IMR-90 (cell line): ENCODE results near the gene PIP4K2A.

Source experiments
- BHLHE40 ChIP-seq: fragments of 150-350 bp; IDR thresholded peaks from 2 replicates; pipeline ENCODE4 v1.6.1; 2016; ENCODE audit warnings: mild to moderate bottlenecking, low read depth, low read length
- CEBPB ChIP-seq: IDR thresholded peaks from 2 replicates; pipeline ENCODE4 v1.6.1; 2012; ENCODE audit warnings: low read depth, low read length, improper control_type of control experiment
- MAZ ChIP-seq: IDR thresholded peaks from 2 replicates; pipeline ENCODE4 v1.6.1; 2012; ENCODE audit warnings: low read depth, mild to moderate bottlenecking, low read length, improper control_type of control experiment, moderate library complexity, borderline replicate concordance
- POLR2A ChIP-seq: IDR thresholded peaks from 2 replicates; pipeline ENCODE4 v1.6.1; 2012; ENCODE audit warnings: mild to moderate bottlenecking, low read depth, low read length
- SMC3 ChIP-seq: fragments of 150-350 bp; IDR thresholded peaks from 2 replicates; pipeline ENCODE4 v1.6.1; 2016; ENCODE audit warnings: low read depth, mild to moderate bottlenecking, antibody characterized with exemption, low read length, moderate library complexity
- TF ChIP-seq, protein P1 (sequence below): conservative IDR thresholded peaks from 2 replicates; pipeline ENCODE4 v1.5.1; 2012; ENCODE audit warnings: mild to moderate bottlenecking, low read depth, low read length, improper control_type of control experiment
- TF ChIP-seq, protein P2 (sequence below): fragments of 150-350 bp; IDR thresholded peaks from 2 replicates; pipeline ENCODE4 v1.6.1; 2016; ENCODE audit warnings: low read depth, mild to moderate bottlenecking, low read length, moderate library complexity, borderline replicate concordance

DNA sequence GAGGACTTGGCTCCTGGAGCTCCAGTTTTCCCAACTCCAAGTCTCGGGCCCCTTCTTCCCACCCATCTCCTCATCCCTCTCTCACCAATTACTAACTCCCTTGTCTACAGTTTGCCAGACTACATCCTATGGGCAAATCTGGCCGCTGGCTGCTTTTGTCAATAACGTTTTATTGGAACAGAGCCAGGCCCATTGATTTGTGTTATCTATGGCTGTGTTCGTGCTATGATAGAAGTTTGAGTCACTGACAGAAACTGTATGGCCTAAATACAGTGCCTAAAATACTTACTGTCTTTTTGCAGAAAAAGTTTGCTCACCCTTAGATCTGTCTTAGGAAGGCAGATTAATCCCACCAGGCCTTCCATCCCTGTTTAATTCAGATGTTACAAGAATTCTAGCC lies 71.3 kb downstream of the PIP4K2A start:
- TF ChIP-seq, protein P1, sequence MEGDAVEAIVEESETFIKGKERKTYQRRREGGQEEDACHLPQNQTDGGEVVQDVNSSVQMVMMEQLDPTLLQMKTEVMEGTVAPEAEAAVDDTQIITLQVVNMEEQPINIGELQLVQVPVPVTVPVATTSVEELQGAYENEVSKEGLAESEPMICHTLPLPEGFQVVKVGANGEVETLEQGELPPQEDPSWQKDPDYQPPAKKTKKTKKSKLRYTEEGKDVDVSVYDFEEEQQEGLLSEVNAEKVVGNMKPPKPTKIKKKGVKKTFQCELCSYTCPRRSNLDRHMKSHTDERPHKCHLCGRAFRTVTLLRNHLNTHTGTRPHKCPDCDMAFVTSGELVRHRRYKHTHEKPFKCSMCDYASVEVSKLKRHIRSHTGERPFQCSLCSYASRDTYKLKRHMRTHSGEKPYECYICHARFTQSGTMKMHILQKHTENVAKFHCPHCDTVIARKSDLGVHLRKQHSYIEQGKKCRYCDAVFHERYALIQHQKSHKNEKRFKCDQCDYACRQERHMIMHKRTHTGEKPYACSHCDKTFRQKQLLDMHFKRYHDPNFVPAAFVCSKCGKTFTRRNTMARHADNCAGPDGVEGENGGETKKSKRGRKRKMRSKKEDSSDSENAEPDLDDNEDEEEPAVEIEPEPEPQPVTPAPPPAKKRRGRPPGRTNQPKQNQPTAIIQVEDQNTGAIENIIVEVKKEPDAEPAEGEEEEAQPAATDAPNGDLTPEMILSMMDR = no peak
- TF ChIP-seq MAZ = no peak
- TF ChIP-seq POLR2A = no peak
- no peak for TF ChIP-seq CEBPB
- TF ChIP-seq BHLHE40 = no peak
- no peak for TF ChIP-seq SMC3
- TF ChIP-seq, protein P2, sequence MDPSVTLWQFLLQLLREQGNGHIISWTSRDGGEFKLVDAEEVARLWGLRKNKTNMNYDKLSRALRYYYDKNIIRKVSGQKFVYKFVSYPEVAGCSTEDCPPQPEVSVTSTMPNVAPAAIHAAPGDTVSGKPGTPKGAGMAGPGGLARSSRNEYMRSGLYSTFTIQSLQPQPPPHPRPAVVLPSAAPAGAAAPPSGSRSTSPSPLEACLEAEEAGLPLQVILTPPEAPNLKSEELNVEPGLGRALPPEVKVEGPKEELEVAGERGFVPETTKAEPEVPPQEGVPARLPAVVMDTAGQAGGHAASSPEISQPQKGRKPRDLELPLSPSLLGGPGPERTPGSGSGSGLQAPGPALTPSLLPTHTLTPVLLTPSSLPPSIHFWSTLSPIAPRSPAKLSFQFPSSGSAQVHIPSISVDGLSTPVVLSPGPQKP = no peak
